ENCODE results near the gene SLC18B1.

DNA sequence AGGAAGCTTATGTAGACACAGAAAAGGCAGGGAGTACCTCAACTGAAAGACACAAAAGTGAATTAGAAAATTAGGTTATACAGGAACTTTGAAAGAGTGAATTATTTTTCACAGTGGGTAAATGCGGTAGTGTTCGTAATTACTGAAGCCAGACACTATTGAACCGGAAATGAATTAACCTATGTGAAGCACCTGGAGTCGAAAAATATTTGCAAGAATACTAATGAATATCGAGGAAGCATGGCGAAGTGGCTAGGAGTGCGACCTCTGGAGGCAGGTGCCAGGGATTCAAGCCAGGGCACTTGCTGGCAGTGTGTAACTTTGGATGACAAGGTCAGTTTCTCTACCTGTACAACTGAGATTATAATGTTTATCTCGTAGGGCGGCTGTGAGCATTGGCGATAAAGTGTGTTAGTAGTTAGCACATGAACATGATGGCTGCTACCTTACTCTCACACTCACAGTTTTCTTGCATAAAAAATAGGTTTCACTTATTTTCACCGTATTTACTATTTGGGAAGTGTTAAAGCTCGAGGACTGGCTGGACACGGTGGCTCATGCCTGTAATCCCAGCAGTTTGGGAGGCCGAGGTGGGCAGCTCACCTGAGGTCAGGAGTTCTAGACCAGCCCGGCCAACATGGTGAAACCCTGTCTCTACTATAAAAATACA lies 567 bp upstream of the SLC18B1 start:
- TF ChIP-seq RFX5 (IDR thresholded peaks at IDR 0.05; ENCODE audit: borderline replicate concordance, low read depth, low read length) (no peak), CTCF (IDR thresholded peaks at IDR 0.05; ENCODE audit: control extremely low read depth in 1 of 3, insufficient read depth in 1 of 3, low read depth in 1 of 3, low read length in 3 of 3) (peak; percentile 55 to 93 (median 90)), ZNF274 (IDR thresholded peaks at IDR 0.05; ENCODE audit: borderline replicate concordance, extremely low read depth, low read length) (no peak)

Data from H1 (cell line).